Astrocyte (in vitro differentiated cells and primary cell): ENCODE data around the gene KRI1. TPM values are rescaled to one million over a fixed set of nuclear protein-coding genes. Genes with fewer than 3 reads are reported as not detected.
"Not testable (repeated sequence)": the region's sequence is repeated elsewhere in the genome, so short reads cannot be mapped to it uniquely, and the experiment has no call there.

ENCODE experiments used
- DNase-seq: peaks from one replicate; pipeline ENCODE4 v3.0.0-alpha.2; 2010; ENCODE audit warnings: low read depth
- FAIRE-seq: peaks from 2 replicates; lab custom pipeline; 2011; peaks lifted over from hg19 to GRCh38; lab: Jason Lieb, UNC
- H2AFZ ChIP-seq: 2 replicates; pipeline ENCODE4 v1.6.0; 2012; ENCODE audit warnings: low read depth, low read length, inconsistent platforms
- H3K27ac ChIP-seq: 2 replicates; pipeline ENCODE4 v1.5.1; 2011; ENCODE audit warnings: low read depth, low read length, inconsistent platforms
- H3K27me3 ChIP-seq: 2 replicates; pipeline ENCODE4 v1.6.0; 2011; ENCODE audit warnings: low read length, inconsistent platforms; ENCODE audit not compliant: insufficient read depth
- H3K36me3 ChIP-seq: 2 replicates; pipeline ENCODE4 v1.5.1; 2011; ENCODE audit warnings: low read length, inconsistent platforms; ENCODE audit not compliant: insufficient read depth
- H3K4me1 ChIP-seq: 2 replicates; pipeline ENCODE4 v1.5.1; 2011; ENCODE audit warnings: low read length, inconsistent platforms; ENCODE audit not compliant: insufficient read depth
- H3K4me2 ChIP-seq: 2 replicates; pipeline ENCODE4 v1.6.0; 2012; ENCODE audit warnings: low read length, inconsistent platforms
- H3K4me3 ChIP-seq: 2 replicates; pipeline ENCODE4 v1.5.1; 2011; ENCODE audit warnings: low read depth, mild to moderate bottlenecking, low read length, inconsistent platforms; ENCODE audit not compliant: insufficient read depth
- H3K79me2 ChIP-seq: 2 replicates; pipeline ENCODE4 v1.6.0; 2012; ENCODE audit warnings: mild to moderate bottlenecking, low read length, inconsistent platforms; ENCODE audit not compliant: insufficient read depth
- H3K9ac ChIP-seq: 2 replicates; pipeline ENCODE4 v1.6.0; 2012; ENCODE audit warnings: mild to moderate bottlenecking, low read length, inconsistent platforms
- H3K9me3 ChIP-seq: 2 replicates; pipeline ENCODE4 v1.5.1; 2012; ENCODE audit warnings: low read depth, mild to moderate bottlenecking, low read length, inconsistent platforms; ENCODE audit not compliant: insufficient read depth
- H4K20me1 ChIP-seq: 2 replicates; pipeline ENCODE4 v1.6.0; 2012; ENCODE audit warnings: low read length, inconsistent platforms; ENCODE audit not compliant: insufficient read depth
- H3K27ac Mint-ChIP-seq: one replicate; pipeline ENCODE4 v1.8.0; 2021; ENCODE audit warnings: mild to moderate bottlenecking, mixed read lengths; ENCODE audit not compliant: unreplicated experiment
- H3K27me3 Mint-ChIP-seq: one replicate; pipeline ENCODE4 v1.8.0; 2021; ENCODE audit warnings: low read depth, mixed read lengths; ENCODE audit not compliant: unreplicated experiment
- H3K36me3 Mint-ChIP-seq: one replicate; pipeline ENCODE4 v1.8.0; 2021; ENCODE audit warnings: low read depth, mixed read lengths; ENCODE audit not compliant: unreplicated experiment
- H3K4me1 Mint-ChIP-seq: one replicate; pipeline ENCODE4 v1.8.0; 2021; ENCODE audit warnings: low read depth, mixed read lengths; ENCODE audit not compliant: unreplicated experiment
- H3K4me3 Mint-ChIP-seq: one replicate; pipeline ENCODE4 v1.8.0; 2021; ENCODE audit warnings: mild to moderate bottlenecking, moderate library complexity, mixed read lengths; ENCODE audit not compliant: unreplicated experiment
- H3K9me3 Mint-ChIP-seq: one replicate; pipeline ENCODE4 v1.8.0; 2021; ENCODE audit warnings: mild to moderate bottlenecking, mixed read lengths; ENCODE audit not compliant: unreplicated experiment
- EZH2 ChIP-seq: IDR thresholded peaks from 2 replicates; pipeline ENCODE4 v1.6.1; 2012; ENCODE audit warnings: mild to moderate bottlenecking, low read length, inconsistent platforms; ENCODE audit not compliant: insufficient read depth
- total RNA-seq: library from RNA; stranded (reverse); gene quantifications from 2 replicates; pipeline ENCODE4 v1.2.1, GENCODE V29; 2021
- TF ChIP-seq, protein P1 (sequence below): IDR thresholded peaks from 2 replicates; pipeline ENCODE4 v1.5.1; 2011; ENCODE audit warnings: low read depth, mild to moderate bottlenecking, inconsistent platforms, low read length, moderate library complexity; ENCODE audit not compliant: insufficient read depth

KRI1 gene
- total RNA-seq, 1 donor from 2014 or later, result 14.1 TPM

DNA sequence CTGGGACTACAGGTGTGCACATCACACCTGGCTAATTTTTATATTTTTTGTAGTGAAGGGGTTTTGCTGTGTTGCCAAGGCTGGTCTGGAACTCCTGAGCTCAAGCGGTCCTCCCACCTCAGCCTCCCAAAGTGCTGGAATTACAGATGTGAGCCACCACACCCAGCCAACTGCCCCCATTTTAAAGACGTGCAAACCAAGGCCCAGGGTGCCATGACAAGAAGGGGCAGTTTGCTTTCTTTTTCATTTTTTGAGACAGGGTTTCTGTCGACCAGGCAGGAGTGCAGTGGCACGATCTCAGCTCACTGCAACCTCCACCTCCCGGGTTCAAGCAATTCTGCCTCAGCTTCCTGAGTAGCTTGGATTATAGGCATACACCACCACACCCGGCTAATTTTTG lies 8.0 kb upstream of the KRI1 start:
- not testable (repeated sequence) for H3K4me3 ChIP-seq, H3K27ac ChIP-seq, H3K9me3 ChIP-seq, H3K9me3 Mint-ChIP-seq, H2AFZ ChIP-seq, H4K20me1 ChIP-seq, H3K4me3 Mint-ChIP-seq, H3K27me3 Mint-ChIP-seq, H3K79me2 ChIP-seq, DNase-seq, FAIRE-seq, H3K36me3 ChIP-seq, H3K27me3 ChIP-seq, H3K4me2 ChIP-seq, H3K4me1 ChIP-seq, H3K4me1 Mint-ChIP-seq, H3K36me3 Mint-ChIP-seq, H3K9ac ChIP-seq, H3K27ac Mint-ChIP-seq

DNA sequence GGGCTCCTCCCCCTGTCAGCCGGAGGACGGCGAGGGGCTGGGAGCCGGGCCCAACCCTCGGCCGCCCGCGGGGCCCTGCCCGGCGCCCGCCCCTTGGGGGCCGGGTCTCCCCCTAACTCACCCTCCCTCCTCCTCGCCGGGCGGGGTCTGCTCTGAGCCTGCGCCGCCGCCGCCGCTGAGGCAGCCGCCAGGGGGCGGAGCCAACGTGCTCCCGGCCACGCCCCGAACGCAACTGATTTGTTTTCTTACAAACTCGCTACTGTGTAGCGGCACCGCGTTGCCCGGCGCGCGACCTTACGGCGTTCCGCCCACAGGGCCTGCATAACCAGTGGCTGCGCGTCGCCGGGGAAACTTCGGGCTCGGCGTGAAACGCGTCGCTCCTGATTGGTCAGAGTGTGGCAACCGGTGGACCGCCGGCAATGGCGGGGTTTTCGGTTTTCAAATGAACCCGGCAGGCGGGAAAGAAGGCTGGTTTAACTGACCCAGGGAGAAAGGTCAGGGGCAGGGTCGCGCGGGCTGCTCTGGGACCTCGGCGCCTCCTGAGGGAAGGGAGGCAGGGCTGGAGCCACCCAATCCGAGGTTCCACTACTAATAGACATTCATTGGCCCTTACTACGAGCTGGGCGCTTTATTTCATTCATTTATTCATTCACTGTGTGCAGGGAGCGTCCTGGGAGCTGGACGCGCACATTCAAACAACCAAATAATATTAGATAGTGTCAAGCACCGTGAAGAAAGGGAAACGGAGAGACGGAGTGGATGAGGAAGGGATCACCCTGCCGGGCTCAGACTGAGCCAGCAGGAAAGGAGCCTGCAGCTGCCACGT lies 3.2 kb upstream of the KRI1 start, which contains the start of gene CDKN2D:
Gene CDKN2D, minus strand, starts transcription at position 154 of the 826 bp plus-strand sequence. CDS start 326 bp downstream, outside the sequence.
- peaks cover 22% of the 10 kb centered on the region for H3K79me2 ChIP-seq
- peak; percentile 97 for DNase-seq
- Mint-ChIP-seq H3K4me3 (peak within 1 kb of the TSS; percentile 88), H3K4me1 (peaks cover 9% of the 10 kb centered on the region), H3K36me3 (no peaks in the 10 kb centered on the region), H3K27ac (peak within 1 kb of the TSS; percentile 34), H3K9me3 (no peaks in the 10 kb centered on the region), H3K27me3 (no peaks in the 10 kb centered on the region)
- H3K4me2 ChIP-seq, result peak within 1 kb of the TSS; percentile 98
- H3K9me3 ChIP-seq, result no peaks in the 10 kb centered on the region
- peak; percentile 13 for FAIRE-seq
- TF ChIP-seq, protein P1, sequence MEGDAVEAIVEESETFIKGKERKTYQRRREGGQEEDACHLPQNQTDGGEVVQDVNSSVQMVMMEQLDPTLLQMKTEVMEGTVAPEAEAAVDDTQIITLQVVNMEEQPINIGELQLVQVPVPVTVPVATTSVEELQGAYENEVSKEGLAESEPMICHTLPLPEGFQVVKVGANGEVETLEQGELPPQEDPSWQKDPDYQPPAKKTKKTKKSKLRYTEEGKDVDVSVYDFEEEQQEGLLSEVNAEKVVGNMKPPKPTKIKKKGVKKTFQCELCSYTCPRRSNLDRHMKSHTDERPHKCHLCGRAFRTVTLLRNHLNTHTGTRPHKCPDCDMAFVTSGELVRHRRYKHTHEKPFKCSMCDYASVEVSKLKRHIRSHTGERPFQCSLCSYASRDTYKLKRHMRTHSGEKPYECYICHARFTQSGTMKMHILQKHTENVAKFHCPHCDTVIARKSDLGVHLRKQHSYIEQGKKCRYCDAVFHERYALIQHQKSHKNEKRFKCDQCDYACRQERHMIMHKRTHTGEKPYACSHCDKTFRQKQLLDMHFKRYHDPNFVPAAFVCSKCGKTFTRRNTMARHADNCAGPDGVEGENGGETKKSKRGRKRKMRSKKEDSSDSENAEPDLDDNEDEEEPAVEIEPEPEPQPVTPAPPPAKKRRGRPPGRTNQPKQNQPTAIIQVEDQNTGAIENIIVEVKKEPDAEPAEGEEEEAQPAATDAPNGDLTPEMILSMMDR, result no peak
- no peak for TF ChIP-seq EZH2
- peak within 1 kb of the TSS; percentile 79 for H3K27ac ChIP-seq
- H3K27me3 ChIP-seq, result no peaks in the 10 kb centered on the region
- H3K36me3 ChIP-seq, result no peaks in the 10 kb centered on the region
- H2AFZ ChIP-seq, result peak within 1 kb of the TSS; percentile 87
- H4K20me1 ChIP-seq, result peaks cover 9% of the 10 kb centered on the region
- peak within 1 kb of the TSS; percentile 74 for H3K4me3 ChIP-seq
- peak within 1 kb of the TSS; percentile 89 for H3K9ac ChIP-seq
- H3K4me1 ChIP-seq, result peaks cover 25% of the 10 kb centered on the region

DNA sequence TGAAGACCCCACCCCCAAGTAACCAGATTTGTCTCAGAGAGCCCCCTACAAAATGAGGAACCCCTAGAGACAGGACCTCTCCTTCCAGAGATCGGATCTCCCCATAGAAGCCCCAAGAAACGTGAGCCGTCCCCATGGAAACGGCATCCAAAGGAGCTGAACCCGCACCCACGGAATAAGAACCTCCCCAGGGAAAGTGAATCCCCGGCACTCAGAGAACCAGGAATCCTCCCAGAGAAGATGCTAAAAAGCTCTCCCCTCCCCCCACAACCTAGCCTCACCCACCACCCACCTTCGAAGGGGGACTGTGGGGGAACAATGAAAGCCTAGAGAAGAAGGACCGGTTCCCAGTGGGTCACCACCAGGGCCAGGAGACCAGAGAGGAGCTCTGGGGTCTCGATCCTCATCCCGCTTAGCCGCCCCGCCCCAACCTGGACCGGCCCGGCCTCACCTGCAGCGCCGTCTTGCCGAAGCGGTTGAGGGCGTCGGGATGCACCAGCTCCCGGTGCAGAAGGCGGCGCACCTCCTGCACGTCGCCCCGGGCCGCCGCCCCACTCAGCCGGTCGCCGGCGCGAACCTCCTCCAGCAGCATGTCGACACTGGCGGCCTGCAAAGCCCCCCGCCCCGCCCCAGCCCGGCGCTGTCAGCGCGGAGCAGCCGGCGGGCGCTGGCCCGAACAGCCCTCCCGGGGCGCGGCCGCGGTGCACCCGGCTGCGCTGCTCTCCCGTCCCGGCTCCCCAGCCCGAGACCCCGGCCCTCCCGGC lies 2.4 kb upstream of the KRI1 start:
- H4K20me1 ChIP-seq, result peaks cover 9% of the 10 kb centered on the region
- Mint-ChIP-seq H3K4me3 (peak overlapping the region; percentile 88), H3K9me3 (no peaks in the 10 kb centered on the region), H3K27ac (peak overlapping the region; percentile 34), H3K4me1 (peaks cover 9% of the 10 kb centered on the region), H3K27me3 (no peaks in the 10 kb centered on the region), H3K36me3 (no peaks in the 10 kb centered on the region)
- peaks cover 22% of the 10 kb centered on the region for H3K79me2 ChIP-seq
- FAIRE-seq (no peak), DNase-seq (no peak)
- H3K4me1 ChIP-seq, result peaks cover 25% of the 10 kb centered on the region
- peak overlapping the region; percentile 73 for H3K4me3 ChIP-seq
- H3K27me3 ChIP-seq, result no peaks in the 10 kb centered on the region
- no peaks in the 10 kb centered on the region for H3K36me3 ChIP-seq
- H2AFZ ChIP-seq, result peak overlapping the region; percentile 85
- no peak overlapping the region for H3K27ac ChIP-seq
- H3K9me3 ChIP-seq, result no peaks in the 10 kb centered on the region
- peak overlapping the region; percentile 72 for H3K9ac ChIP-seq
- TF ChIP-seq, protein P1, result no peak
- no peak for TF ChIP-seq EZH2
- peak overlapping the region; percentile 98 for H3K4me2 ChIP-seq
